Amniotic stem cell (primary cell): ENCODE results near the gene SNAP23.
"Not testable (repeated sequence)": the region's sequence is repeated elsewhere in the genome, so short reads cannot be mapped to it uniquely, and the experiment has no call there.

ENCODE experiments used
- DNase-seq: peaks from one replicate; lab custom pipeline; 2025; lab: John Stamatoyannopoulos, UW

SNAP23 gene

GRCh38 chr15:42498212-42499068 lies 3.0 kb downstream of the SNAP23 start:
- DNase-seq = no peak

- no peak for DNase-seq
These were observed 4.6 kb downstream of the SNAP23 start for GRCh38 chr15:42499858-42500609.

GRCh38 chr15:42502477-42502876 lies 7.0 kb downstream of the SNAP23 start:
- no peak for DNase-seq

- no peak for DNase-seq
These were observed 8.4 kb downstream of the SNAP23 start for GRCh38 chr15:42503825-42504224.

GRCh38 chr15:42504631-42505030 lies 9.2 kb downstream of the SNAP23 start:
- DNase-seq = no peak

- no peak for DNase-seq
These were observed 12.1 kb downstream of the SNAP23 start for GRCh38 chr15:42507514-42507913.

GRCh38 chr15:42508263-42508690 lies 12.8 kb downstream of the SNAP23 start:
- no peak for DNase-seq

- no peak for DNase-seq
These were observed 15.0 kb downstream of the SNAP23 start for GRCh38 chr15:42510258-42511006.

GRCh38 chr15:42511007-42511391 lies 15.6 kb downstream of the SNAP23 start:
- DNase-seq = no peak

- no peak for DNase-seq
These were observed 27.9 kb downstream of the SNAP23 start for GRCh38 chr15:42523331-42523730.

GRCh38 chr15:42528970-42529369 lies 33.5 kb downstream of the SNAP23 start:
- DNase-seq = no peak

GRCh38 chr15:42533246-42533645 lies 37.8 kb downstream of the SNAP23 start:
- DNase-seq = no peak

- DNase-seq = no peak
These were observed 49.6 kb downstream of the SNAP23 start for GRCh38 chr15:42544853-42545629.

GRCh38 chr15:42547918-42548248 lies 52.4 kb downstream of the SNAP23 start:
- no peak for DNase-seq

GRCh38 chr15:42548249-42549031 lies 53.0 kb downstream of the SNAP23 start, which contains the start of the genes HAUS2 and LRRC57:
TSS of gene HAUS2 (plus strand) at chr15:42548838. CDS start at chr15:42548873, 35 bp downstream.
TSS of gene LRRC57 (minus strand) at chr15:42548793. CDS start at chr15:42548434, 359 bp downstream.
- no peak for DNase-seq

GRCh38 chr15:42549032-42549491 lies 53.6 kb downstream of the SNAP23 start:
- DNase-seq = no peak

GRCh38 chr15:42549741-42550392 lies 54.4 kb downstream of the SNAP23 start:
- DNase-seq = no peak

GRCh38 chr15:42553554-42553953 lies 58.1 kb downstream of the SNAP23 start:
- DNase-seq = no peak

GRCh38 chr15:42556550-42557207 lies 61.2 kb downstream of the SNAP23 start:
- DNase-seq = not testable (repeated sequence)

- no peak for DNase-seq
These were observed 63.3 kb downstream of the SNAP23 start for GRCh38 chr15:42558739-42559138.
